HG03442 (cell line): ENCODE data around the gene CMC1.
"Not testable (repeated sequence)": the region's sequence is repeated elsewhere in the genome, so short reads cannot be mapped to it uniquely, and the experiment has no call there.

Experiments
- ATAC-seq: cut with Tn5 transposase; IDR thresholded peaks from one replicate; pipeline ENCODE4 v1.9.1; 2021; ENCODE audit warnings: mild to moderate bottlenecking, moderate library complexity; ENCODE audit not compliant: unreplicated experiment

Gene CMC1

GRCh38 chr3:28241221-28242160 lies at the start of gene CMC1:
Gene CMC1 (plus strand): TSS chr3:28241619. CDS start chr3:28241794, 175 bp downstream.
- ATAC-seq: peak; percentile 96

GRCh38 chr3:28198161-28198560 lies 43.3 kb upstream of the CMC1 start:
- ATAC-seq: no peak

DNA sequence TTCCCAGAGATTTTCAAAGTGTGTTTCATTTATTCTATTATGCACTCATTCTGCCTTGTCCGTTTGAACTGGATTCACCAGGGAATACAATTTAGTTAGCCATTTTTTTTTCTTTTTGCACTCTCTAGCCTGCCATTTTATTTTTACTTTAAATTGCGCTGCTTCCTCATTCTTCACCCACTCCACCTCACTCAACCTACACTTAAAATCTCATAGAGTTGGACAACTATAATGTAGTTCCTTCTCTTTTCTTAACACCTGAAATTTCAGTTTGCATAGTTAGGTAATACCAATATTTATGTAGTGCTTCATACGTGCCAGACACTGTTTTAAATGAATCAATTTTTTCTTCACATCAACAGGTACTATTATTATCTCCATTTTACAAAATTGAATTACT lies 42.4 kb upstream of the CMC1 start:
- no peak for ATAC-seq

GRCh38 chr3:28199643-28200042 lies 41.8 kb upstream of the CMC1 start:
- not testable (repeated sequence) for ATAC-seq

- ATAC-seq: not testable (repeated sequence)
Measured at GRCh38 chr3:28200366-28200848, 41.0 kb upstream of the CMC1 start.

DNA sequence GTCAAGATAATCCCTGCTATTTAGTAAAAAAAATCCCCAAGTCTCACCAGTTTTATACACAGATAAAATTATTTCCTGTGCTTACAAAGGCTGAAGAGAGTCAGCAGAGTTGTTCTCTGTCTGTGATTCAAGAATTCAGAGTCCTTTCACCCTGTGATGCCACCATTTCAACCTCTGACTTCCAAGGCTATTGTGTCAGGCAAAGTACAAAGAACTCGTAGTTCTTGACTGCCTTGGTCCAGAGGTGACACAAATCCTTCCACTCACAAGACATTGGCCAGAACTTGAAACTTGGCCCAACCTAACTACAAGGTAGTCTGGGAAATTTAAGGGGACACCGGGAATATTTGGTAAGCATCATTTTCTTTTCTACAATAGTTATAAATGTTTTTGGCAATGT lies 34.9 kb upstream of the CMC1 start:
- no peak for ATAC-seq

GRCh38 chr3:28207000-28207733 lies 34.3 kb upstream of the CMC1 start:
- no peak for ATAC-seq

GRCh38 chr3:28210968-28211713 lies 30.3 kb upstream of the CMC1 start:
- no peak for ATAC-seq

DNA sequence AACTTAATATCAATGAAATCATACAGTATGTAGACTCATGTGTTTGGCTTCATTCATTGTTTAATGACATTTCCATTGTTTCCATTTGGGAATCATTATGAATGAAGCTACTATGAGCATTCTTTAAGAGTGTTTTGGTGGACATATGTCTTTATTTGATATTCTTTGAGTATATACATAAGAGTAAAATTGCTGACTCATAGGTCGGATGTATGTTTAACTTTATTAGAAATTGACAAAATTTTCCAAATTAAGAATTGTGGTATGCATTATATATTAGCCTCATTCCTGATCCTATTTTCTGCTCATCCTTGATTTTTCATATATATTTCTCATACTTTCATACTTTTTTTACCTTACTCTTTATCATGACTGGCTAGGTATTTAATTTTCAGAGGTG lies 28.7 kb upstream of the CMC1 start:
- ATAC-seq: no peak

DNA sequence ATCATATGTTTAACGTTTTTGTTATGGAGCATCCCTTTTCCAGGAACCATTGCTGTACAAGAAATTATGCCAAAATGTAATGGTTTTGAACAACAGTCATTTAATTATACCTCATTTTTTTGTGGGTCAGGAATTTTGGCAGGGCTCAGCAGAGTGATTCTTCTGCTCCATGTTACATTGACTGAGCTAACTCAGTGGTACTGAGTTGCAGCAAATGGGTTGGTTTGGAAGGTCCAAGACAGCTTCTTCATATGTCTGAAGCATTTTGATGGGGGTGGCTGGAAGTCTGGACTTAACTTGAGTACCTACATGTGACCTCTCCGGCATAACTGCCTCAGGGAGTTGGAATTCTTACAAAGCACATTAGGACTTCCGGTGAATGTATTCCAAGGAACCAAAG lies 26.0 kb upstream of the CMC1 start:
- no peak for ATAC-seq

DNA sequence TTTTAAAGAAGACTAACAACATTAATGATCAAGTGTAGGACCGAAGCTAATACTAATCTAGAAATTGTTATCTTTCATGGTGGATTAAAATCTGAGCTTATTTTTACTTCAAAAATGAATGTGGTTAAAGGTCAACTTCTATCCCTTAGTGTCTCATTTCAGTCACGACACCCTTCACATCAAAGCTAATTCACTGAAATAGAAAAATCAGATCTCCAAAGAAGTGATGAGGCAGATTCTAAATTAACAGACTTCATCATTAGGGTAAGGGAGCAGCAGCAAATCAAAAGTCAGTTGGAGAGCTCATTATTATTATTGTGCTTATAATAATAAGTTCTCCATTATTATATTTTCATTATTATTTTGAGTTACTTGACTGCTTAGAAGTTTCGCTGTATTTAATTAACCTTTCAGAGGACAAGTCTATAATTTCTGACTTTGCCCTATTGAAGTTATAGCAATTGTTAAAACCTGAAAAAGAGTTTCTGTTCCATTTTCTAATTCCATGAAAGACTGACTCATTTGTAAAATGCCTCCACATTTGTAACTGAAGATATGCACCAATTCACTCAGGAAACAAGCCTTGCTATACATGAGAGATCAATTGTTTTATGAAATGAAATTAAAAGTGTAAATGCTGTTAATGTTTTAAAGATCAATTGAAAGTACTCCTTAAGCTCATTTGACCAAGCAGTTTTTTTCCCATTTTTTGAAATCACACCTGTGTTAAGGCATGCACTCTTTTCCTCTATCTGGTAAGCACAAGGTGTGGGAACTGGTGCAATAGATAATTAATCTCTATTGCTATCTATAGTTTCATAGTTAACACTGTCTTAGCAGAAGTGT lies 23.1 kb upstream of the CMC1 start:
- no peak for ATAC-seq

GRCh38 chr3:28218917-28219198 lies 22.6 kb upstream of the CMC1 start:
- no peak for ATAC-seq

- ATAC-seq: no peak
Measured at GRCh38 chr3:28224430-28224829, 17.0 kb upstream of the CMC1 start.

- no peak for ATAC-seq
Measured at GRCh38 chr3:28226020-28226419, 15.4 kb upstream of the CMC1 start.

DNA sequence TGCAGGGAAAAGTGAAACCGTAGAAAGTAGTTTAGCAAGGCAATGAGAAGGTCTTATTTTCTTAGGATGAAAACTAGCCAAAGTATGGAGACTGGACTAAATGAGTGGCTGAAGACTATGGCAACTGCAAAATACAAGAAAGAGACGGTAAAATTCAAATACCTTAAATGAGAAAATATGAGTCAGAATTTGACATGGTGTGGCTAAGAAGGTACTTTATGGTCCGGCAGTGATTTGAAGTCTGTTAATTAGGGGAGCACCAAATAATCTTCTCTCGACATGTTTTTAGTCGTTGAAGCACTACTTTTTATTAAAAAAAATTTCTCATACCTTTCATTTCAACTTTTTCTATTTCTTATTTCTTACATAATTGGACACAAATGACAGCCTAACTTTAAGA lies 12.8 kb upstream of the CMC1 start:
- ATAC-seq: no peak

GRCh38 chr3:28232659-28233058 lies 8.8 kb upstream of the CMC1 start:
- no peak for ATAC-seq

DNA sequence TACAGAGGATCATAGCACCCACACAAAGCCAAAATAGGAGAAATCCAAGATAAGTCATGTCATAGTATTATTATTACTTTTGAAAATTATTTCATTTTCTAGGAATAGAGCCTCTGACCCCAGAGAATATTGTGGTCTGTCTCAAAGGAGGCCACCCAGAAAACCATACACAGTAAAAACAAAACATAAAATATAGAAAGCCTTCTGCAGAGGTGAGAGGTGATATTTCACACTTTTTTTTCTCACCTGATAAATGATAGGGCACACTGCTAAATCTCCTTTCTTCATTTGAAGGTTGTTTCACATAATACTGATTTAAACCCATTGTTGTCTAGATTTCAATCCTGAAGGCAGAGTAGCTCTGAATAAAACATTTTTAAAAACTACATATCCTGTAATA lies 7.0 kb upstream of the CMC1 start:
- no peak for ATAC-seq

GRCh38 chr3:28239108-28239507 lies 2.3 kb upstream of the CMC1 start:
- ATAC-seq: no peak

DNA sequence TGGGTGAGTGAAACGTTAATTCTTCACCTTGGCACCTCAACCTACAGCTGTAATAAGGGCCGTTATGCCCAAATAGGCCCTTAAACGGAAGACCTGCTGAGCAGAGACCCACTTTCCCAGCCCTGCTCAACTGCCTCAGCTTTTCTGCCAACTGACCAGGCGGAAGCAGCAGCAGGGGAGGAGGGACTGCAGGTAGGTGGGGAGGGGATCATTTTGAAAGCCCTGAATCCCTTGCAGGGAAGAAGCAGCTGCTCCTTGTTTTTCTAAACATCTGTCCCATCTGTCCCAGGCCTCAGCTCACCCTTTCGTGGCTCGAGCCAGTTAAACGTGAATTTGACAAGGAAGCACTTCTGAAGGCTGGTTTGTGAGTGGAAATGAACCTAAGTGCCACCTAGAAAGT lies 978 bp upstream of the CMC1 start:
- no peak for ATAC-seq

DNA sequence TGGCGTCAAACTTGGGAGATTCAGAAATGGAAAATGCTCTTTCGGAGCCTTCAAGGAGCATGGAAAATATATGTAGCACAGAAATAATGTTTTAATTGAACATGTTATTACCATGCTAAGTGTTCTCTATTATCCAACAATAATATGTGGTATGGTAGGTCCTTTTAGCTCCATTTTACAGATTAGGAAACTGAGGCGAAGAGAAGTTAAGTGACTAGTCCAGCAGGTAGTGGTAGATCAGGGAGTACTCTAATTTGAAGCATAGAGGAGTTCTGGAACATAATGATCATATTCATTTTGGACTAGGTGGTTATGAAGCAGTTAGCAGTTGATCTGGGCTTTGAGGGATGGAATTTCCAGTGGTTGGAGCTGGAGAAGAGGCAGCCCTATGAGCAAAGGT lies 1.1 kb downstream of the CMC1 start:
- ATAC-seq: no peak
